HG03103 (cell line): Measurements from ENCODE around the gene NEBL.

Experiments used
- ATAC-seq: cut with Tn5 transposase; IDR thresholded peaks from one replicate; pipeline ENCODE4 v1.9.1; 2021; ENCODE audit warnings: low read depth; ENCODE audit not compliant: unreplicated experiment

NEBL gene

GRCh38 chr10:20908391-20908790, 11.3 kb upstream of the NEBL start:
- ATAC-seq: no peak

- ATAC-seq: no peak
Observed at GRCh38 chr10:20903635-20904390, 6.7 kb upstream of the NEBL start.

DNA sequence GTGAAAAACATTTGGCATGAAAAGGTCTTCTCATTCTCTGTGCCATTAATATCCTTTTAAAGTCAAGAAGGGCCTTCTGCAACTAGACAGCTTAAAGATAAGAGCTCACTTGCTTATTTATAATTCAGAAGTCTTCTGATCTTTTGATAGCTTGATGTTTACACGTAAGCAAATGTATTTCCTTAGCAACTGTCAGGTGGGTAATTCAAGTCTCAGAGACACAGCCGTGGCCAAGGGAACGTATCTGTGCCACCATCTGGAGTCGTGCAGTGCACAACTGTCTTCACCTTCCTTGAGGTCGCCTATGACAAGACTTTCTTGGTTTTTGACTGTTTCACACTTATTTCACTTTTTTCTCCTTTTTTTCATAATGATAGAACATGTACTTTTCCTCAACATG, 4.0 kb upstream of the NEBL start:
- no peak for ATAC-seq

DNA sequence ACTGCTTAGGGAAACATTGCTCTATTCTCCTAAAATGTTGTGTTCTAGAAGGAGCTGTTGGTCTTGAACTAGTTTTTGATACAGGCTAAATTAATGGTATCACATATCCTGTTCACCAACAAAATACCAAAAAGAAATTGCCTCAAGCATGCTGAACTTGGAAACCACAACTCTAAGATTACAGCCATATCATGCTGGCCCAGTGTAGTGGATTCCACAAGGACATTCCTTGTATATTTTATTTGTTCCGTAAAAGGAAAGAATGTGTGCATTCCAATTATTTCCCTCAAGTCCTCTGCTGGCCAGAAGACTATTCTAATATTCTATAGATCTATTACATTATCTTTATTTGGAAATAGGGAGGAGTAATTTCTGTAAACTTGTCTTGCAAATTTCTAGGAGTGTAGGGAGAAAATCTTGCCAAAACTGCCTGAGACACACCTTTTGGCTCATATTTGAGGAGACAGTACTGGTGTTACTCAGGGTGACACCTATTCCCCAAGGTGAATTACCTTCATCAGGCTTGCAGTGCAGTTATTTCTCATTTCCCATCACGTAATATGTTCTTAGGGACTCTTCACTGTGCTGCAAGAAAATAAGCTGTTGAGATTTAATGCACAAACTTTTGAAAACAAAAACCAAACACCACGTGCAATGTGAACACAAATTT, 1.9 kb upstream of the NEBL start:
- no peak for ATAC-seq

DNA sequence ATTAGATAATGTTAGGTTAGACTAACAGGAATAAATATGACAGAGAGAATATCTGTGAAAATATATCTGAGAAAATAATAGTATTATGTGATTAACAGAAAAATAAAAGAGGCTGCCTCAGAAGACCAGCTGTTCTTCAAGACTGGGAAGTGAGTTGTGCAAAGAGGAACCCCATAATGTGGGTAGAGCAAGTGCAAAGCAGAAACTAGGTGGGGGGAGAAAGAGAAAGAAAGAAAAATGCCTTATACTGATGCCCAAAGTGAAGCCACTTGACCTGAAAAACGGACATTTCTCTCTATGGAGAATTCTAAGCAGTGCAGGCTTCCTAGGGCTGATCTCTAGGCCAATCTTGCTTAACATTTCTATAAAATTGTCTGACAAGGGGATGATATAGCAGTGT, 3.8 kb downstream of the NEBL start:
- no peak for ATAC-seq

DNA sequence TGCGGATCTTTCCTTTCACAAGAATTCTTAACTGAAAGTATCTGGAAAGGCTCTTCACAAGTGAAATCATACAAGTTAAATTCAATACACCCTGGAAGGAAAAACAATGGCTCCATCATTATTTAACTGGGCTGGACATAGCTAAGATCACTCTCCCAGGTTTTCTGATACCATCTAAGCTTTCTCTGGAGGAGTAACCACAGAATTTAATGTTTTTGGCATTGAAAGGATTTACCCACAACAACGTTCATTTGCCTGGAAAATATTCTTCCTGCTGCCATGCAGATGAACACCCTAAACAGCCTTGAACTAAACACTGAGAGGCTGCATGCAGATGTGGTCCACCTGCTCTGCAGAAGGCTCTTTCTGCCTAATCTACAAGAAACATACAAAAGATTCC, 4.3 kb downstream of the NEBL start:
- no peak for ATAC-seq

- no peak for ATAC-seq
Observed at GRCh38 chr10:20892011-20892585, 5.0 kb downstream of the NEBL start.

GRCh38 chr10:20891338-20891714, 5.8 kb downstream of the NEBL start:
- no peak for ATAC-seq

DNA sequence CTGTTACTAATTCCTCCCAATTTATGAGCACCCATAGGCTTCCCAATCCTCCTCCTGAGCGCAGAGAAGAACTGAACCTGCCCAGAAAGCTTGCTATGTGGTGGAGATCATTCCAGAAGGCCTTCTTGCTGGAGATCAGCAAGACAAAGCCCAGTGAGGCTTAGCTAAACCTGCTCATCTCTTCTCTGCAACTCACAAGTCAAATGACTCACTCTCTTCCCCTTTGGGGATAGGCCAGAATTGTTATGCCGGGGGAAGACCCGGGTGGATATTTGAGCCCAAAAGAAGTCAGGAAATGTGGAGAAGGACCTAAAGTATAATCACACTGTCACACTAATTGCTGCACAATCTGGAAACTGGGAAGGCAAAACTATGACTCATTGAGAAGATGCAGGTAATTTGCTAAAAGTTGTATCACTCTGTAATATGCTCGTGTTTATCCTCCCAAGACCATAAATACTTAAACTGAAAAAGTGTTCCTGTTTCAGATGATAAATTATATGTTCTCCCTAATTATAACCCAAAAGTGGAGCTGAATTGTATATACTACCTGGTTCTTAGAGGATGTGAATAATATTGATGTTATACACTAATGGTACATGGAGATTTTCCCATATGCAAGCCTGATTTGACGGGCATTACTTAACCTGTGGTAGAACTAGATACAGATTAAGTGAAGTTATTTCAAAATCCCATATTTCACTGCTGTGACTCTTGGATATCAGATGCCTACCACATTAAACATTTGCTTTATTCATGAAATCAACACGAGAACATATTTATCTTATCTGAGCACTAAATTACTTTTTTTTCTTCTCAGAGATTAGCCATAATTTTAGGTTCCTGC, 6.4 kb downstream of the NEBL start:
- ATAC-seq: no peak

GRCh38 chr10:20890009-20890408, 7.1 kb downstream of the NEBL start:
- ATAC-seq: no peak

DNA sequence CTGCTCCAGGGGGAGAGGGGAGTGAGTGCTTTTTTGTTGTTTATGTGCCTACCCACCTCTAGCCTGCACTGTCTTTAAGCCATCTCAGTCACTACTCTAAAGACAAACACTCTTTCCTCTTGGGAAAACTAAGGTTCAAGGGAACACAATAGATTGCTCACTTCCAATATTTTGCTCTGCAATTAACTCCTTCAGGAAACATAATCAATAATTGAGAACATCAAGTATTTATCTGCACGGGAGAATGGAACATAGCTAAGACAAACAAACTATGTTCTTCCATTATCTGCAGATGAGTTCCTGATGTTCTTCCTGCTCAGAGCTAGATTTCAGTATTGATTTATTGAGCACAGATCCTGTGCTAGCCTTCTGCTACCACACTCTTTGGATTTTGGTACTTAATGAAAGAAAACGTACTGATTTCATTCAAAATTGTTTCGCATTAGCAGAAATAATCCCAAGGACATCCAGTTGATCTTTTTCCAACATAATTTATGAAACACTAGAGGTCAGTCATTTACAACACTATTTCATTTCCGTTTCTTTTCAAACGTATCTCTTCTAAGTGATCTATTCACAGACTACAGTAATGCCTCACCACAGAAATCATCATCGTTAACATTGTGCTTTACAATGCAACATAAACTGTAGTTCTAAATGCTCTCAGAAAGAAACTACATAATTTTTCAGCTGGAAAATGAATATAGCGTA, 8.3 kb downstream of the NEBL start:
- ATAC-seq: no peak

GRCh38 chr10:20887706-20888555, 9.2 kb downstream of the NEBL start:
- no peak for ATAC-seq

GRCh38 chr10:20885678-20886077, 11.4 kb downstream of the NEBL start:
- ATAC-seq: no peak

DNA sequence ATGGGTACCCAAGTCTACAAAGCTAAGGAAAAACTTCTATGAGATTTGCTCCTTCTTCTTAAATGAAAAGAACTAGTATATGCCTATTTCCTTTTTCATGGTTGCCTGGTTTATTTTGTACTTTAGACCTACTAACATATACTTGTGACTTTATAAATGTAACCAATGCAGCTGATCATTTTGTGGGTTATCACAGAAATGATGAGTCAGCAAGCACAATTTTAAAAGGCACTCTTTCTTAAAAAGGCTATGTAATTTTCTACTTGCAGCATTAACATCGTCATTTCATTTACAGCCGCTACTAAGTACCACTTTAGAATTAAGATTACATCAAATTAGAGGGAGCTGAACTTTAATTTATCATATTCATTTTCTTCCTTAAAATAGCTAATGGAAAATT, 13.6 kb downstream of the NEBL start:
- no peak for ATAC-seq

DNA sequence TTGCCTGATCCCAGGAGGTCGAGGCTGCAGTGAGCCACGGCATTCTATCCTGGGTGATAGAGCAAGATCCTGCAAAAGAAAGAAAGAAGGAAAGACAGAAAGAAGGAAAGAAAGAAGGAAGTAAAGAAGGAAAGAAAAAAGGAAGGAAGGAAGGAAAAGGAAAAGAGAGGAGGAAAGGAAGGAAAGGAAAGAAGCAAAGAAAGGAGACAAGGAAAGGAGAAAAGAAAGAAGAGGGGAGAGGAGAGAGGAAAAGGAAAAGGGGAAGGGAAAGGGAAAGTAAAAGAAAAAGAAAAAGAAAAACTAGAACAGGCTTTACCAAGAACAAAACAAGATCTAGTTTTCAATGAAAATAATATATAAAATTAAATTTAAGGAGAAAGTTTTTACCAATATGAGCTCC, 15.0 kb downstream of the NEBL start:
- ATAC-seq: no peak

DNA sequence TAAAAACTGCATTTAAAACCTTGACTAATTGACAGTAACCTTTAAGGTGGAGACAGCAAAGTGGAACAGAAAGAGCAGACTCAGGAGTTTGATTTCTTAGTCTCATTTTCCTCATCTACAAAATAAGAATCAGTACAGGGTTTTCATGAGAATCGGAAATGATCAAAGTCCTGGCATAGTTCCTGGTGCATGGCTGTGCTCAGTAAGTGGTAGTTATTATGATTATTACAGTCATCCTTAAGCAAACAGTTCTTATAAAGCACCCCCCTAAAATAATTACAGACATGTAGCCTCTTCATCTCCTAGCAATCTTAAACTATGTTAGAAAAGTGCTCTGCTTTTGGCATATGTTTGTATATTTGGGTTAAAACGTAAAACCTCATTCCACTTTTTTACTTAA, 18.0 kb downstream of the NEBL start:
- ATAC-seq: no peak

- no peak for ATAC-seq
Observed at GRCh38 chr10:20877986-20878983, 18.8 kb downstream of the NEBL start.

GRCh38 chr10:20877554-20877953, 19.6 kb downstream of the NEBL start:
- no peak for ATAC-seq
